K562 (cell line): ENCODE results near the gene PLA1A. TPM values are rescaled to one million over a fixed set of nuclear protein-coding genes. Genes with fewer than 3 reads are reported as not detected.

ENCODE experiments used
- BRD4 ChIP-seq: fragments of 200-600 bp; sonication (generic); IDR thresholded peaks from 2 replicates; pipeline ENCODE4 v1.6.1; 2017; ENCODE audit warnings: inconsistent platforms
- CBFA2T3 ChIP-seq: fragments of 450-650 bp; IDR thresholded peaks from 2 replicates; pipeline ENCODE4 v1.6.1; 2017
- CC2D1A ChIP-seq: fragments of 450-650 bp; IDR thresholded peaks from 2 replicates; pipeline ENCODE4 v1.6.1; 2017; ENCODE audit warnings: mild to moderate bottlenecking
- CHCHD3 ChIP-seq: fragments of 250-450 bp; sonication (Bioruptor Pico); IDR thresholded peaks from 2 replicates; pipeline ENCODE4 v2.1.2; 2022; ENCODE audit warnings: mild to moderate bottlenecking
- EGR1 ChIP-seq: fragments of 450-650 bp; conservative IDR thresholded peaks from 2 replicates; pipeline ENCODE4 v1.6.1; 2017; ENCODE audit warnings: mild to moderate bottlenecking
- EP300 ChIP-seq: IDR thresholded peaks from 2 replicates; pipeline ENCODE4 v1.6.1; 2012; ENCODE audit warnings: low read length, improper control_type of control experiment
- ETV1 ChIP-seq: fragments of 450-650 bp; conservative IDR thresholded peaks from 2 replicates; pipeline ENCODE4 v1.6.1; 2016; ENCODE audit warnings: missing genetic modification characterization, control low read depth, low read depth, missing compliant biosample characterization
- HEY1 ChIP-seq: fragments of 250-450 bp; sonication (Bioruptor Pico); IDR thresholded peaks from 2 replicates; pipeline ENCODE4 v1.5.0; 2020; ENCODE audit warnings: mild to moderate bottlenecking, moderate library complexity, borderline replicate concordance
- IRF1 ChIP-seq: sonication (generic); formaldehyde crosslinking; IDR thresholded peaks from 2 replicates; pipeline ENCODE4 v1.8.0; 2022; ENCODE audit warnings: missing genetic modification reagents, mild to moderate bottlenecking, borderline replicate concordance
- JUN ChIP-seq, 2 experiments: sonication (generic) in 1 of 2; formaldehyde crosslinking in 1 of 2; IDR thresholded peaks; 2 replicates each; pipeline versions ENCODE4 v1.6.1 to v1.8.0; 2012 to 2022; ENCODE audit warnings: borderline replicate concordance in 2 of 2, mild to moderate bottlenecking in 2 of 2, improper control_type of control experiment in 1 of 2, low read depth in 1 of 2, low read length in 1 of 2, missing genetic modification reagents in 1 of 2
- PTRF ChIP-seq: fragments of 450-650 bp; IDR thresholded peaks from 2 replicates; pipeline ENCODE4 v1.6.1; 2016; ENCODE audit warnings: mild to moderate bottlenecking, missing genetic modification characterization, missing compliant biosample characterization
- ZNF133 ChIP-seq: fragments of 250-450 bp; sonication (Bioruptor Pico); IDR thresholded peaks from 2 replicates; pipeline ENCODE4 v1.4.0; 2020; ENCODE audit warnings: mild to moderate bottlenecking
- ZNF57 ChIP-seq: fragments of 450-650 bp; formaldehyde crosslinking; IDR thresholded peaks from 2 replicates; pipeline ENCODE4 v1.4.0; 2020; ENCODE audit warnings: mild to moderate bottlenecking, moderate library complexity
- ZNF584 ChIP-seq: fragments of 200-800 bp; sonication (Bioruptor generic); IDR thresholded peaks from 2 replicates; pipeline ENCODE4 v1.6.1; 2016; ENCODE audit warnings: low read depth, mild to moderate bottlenecking, missing genetic modification characterization, missing compliant biosample characterization
- polyA plus RNA-seq, 8 experiments: library from polyadenylated mRNA; depleted of rRNA in 4 of 8; stranded (reverse) in 5 of 8; unstranded in 3 of 8; fragments of >200 nt; fragmentation: Nextera tagmentation in 2 of 8; fragmentation: Illumina TruSeq in 1 of 8; extraction: Ambion mirVana in 2 of 8; extraction: Trizol in 1 of 8; gene quantifications; 2 replicates each; pipeline versions ENCODE4 v1.2.1 to v1.2.3, GENCODE V29; 2011 to 2014; ENCODE audit warnings: inconsistent platforms in 1 of 8, missing spikeins in 1 of 8
- total RNA-seq, 7 experiments: library from RNA; depleted of rRNA in 6 of 7; stranded (reverse); fragments of >200 nt in 6 of 7; fragmentation: Illumina TruSeq in 2 of 7; extraction: Trizol in 2 of 7; gene quantifications; 2 replicates each; pipeline versions ENCODE4 v1.2.1 to v1.2.3, GENCODE V29; 2011 to 2021; ENCODE audit warnings: low replicate concordance in 1 of 7
- TF ChIP-seq, protein P1 (sequence below): fragments of 250-450 bp; sonication (Bioruptor Pico); IDR thresholded peaks from 2 replicates; pipeline ENCODE4 v1.9.0; 2021; ENCODE audit warnings: mild to moderate bottlenecking, inconsistent platforms
- TF ChIP-seq, protein P2 (sequence below): fragments of 150-350 bp; IDR thresholded peaks from 2 replicates; pipeline ENCODE4 v1.6.1; 2014; ENCODE audit warnings: low read depth, mild to moderate bottlenecking, low read length, borderline replicate concordance
- TF ChIP-seq, protein P3 (sequence below): fragments of 250-450 bp; sonication (Bioruptor Pico); IDR thresholded peaks from 2 replicates; pipeline ENCODE4 v1.4.0; 2020
- TF ChIP-seq, protein P4 (sequence below): fragments of 250-450 bp; sonication (Bioruptor Pico); IDR thresholded peaks from 2 replicates; pipeline ENCODE4 v1.4.0; 2020; ENCODE audit warnings: borderline replicate concordance

PLA1A gene
- total and polyA plus RNA-seq, 9 of the 15 experiments (the other 6 are each of a cell fraction or from before 2014, with no cell fraction given): not detected

- TF ChIP-seq, protein P1, sequence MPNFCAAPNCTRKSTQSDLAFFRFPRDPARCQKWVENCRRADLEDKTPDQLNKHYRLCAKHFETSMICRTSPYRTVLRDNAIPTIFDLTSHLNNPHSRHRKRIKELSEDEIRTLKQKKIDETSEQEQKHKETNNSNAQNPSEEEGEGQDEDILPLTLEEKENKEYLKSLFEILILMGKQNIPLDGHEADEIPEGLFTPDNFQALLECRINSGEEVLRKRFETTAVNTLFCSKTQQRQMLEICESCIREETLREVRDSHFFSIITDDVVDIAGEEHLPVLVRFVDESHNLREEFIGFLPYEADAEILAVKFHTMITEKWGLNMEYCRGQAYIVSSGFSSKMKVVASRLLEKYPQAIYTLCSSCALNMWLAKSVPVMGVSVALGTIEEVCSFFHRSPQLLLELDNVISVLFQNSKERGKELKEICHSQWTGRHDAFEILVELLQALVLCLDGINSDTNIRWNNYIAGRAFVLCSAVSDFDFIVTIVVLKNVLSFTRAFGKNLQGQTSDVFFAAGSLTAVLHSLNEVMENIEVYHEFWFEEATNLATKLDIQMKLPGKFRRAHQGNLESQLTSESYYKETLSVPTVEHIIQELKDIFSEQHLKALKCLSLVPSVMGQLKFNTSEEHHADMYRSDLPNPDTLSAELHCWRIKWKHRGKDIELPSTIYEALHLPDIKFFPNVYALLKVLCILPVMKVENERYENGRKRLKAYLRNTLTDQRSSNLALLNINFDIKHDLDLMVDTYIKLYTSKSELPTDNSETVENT: no peak
- TF ChIP-seq IRF1 (CRISPR knock-in tag) (no peak), CBFA2T3 (no peak), ZNF57 (no peak), PTRF (tag) (0 out of 2 replicates have a peak, but pooled peaks have one; percentile 20), ZNF133 (CRISPR knock-in tag) (no peak), BRD4 (peak; percentile 68; the same call in 1 of the 2 replicates), HEY1 (CRISPR knock-in tag) (no peak), EGR1 (no peak), ZNF584 (CRISPR knock-in tag) (no peak; the same call in 1 of the 2 replicates), EP300 (peak; percentile 71), JUN (IDR thresholded peaks at IDR 0.05; ENCODE audit: borderline replicate concordance, low read depth, low read length) (peak; percentile 59), JUN (CRISPR knock-in tag; IDR thresholded peaks at IDR 0.05; ENCODE audit: borderline replicate concordance) (no peak), CC2D1A (no peak), ETV1 (tag) (peak; percentile 57), CHCHD3 (CRISPR knock-in tag) (no peak)
- TF ChIP-seq, protein P2, sequence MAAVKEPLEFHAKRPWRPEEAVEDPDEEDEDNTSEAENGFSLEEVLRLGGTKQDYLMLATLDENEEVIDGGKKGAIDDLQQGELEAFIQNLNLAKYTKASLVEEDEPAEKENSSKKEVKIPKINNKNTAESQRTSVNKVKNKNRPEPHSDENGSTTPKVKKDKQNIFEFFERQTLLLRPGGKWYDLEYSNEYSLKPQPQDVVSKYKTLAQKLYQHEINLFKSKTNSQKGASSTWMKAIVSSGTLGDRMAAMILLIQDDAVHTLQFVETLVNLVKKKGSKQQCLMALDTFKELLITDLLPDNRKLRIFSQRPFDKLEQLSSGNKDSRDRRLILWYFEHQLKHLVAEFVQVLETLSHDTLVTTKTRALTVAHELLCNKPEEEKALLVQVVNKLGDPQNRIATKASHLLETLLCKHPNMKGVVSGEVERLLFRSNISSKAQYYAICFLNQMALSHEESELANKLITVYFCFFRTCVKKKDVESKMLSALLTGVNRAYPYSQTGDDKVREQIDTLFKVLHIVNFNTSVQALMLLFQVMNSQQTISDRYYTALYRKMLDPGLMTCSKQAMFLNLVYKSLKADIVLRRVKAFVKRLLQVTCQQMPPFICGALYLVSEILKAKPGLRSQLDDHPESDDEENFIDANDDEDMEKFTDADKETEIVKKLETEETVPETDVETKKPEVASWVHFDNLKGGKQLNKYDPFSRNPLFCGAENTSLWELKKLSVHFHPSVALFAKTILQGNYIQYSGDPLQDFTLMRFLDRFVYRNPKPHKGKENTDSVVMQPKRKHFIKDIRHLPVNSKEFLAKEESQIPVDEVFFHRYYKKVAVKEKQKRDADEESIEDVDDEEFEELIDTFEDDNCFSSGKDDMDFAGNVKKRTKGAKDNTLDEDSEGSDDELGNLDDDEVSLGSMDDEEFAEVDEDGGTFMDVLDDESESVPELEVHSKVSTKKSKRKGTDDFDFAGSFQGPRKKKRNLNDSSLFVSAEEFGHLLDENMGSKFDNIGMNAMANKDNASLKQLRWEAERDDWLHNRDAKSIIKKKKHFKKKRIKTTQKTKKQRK: no peak
- TF ChIP-seq, protein P3, sequence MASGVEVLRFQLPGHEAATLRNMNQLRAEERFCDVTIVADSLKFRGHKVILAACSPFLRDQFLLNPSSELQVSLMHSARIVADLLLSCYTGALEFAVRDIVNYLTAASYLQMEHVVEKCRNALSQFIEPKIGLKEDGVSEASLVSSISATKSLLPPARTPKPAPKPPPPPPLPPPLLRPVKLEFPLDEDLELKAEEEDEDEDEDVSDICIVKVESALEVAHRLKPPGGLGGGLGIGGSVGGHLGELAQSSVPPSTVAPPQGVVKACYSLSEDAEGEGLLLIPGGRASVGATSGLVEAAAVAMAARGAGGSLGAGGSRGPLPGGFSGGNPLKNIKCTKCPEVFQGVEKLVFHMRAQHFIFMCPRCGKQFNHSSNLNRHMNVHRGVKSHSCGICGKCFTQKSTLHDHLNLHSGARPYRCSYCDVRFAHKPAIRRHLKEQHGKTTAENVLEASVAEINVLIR: no peak
- TF ChIP-seq, protein P4, sequence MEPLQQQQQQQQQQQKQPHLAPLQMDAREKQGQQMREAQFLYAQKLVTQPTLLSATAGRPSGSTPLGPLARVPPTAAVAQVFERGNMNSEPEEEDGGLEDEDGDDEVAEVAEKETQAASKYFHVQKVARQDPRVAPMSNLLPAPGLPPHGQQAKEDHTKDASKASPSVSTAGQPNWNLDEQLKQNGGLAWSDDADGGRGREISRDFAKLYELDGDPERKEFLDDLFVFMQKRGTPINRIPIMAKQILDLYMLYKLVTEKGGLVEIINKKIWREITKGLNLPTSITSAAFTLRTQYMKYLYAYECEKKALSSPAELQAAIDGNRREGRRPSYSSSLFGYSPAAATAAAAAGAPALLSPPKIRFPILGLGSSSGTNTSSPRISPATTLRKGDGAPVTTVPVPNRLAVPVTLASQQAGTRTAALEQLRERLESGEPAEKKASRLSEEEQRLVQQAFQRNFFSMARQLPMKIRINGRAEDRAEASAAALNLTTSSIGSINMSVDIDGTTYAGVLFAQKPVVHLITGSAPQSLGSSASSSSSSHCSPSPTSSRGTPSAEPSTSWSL (CRISPR knock-in tag): no peak
Measured at GRCh38 chr3:119637679-119638477, 40.2 kb downstream of the PLA1A start (continued).
